HL-60/S4 treated with retinoic acid at 250 ng/mL for 4 days and 3 days (cell line): Measurements from ENCODE around the gene CPA2.
"Not testable (repeated sequence)": the region's sequence is repeated elsewhere in the genome, so short reads cannot be mapped to it uniquely, and the experiment has no call there.

Source experiments
- in situ Hi-C: fragments of 300-500 bp; cut with MboI; formaldehyde crosslinking; loops from 2 replicates; pipeline ENCODE4 v1.7.0; 2022; ENCODE audit warnings: low sequenced_read_pairs

The CPA2 gene

DNA sequence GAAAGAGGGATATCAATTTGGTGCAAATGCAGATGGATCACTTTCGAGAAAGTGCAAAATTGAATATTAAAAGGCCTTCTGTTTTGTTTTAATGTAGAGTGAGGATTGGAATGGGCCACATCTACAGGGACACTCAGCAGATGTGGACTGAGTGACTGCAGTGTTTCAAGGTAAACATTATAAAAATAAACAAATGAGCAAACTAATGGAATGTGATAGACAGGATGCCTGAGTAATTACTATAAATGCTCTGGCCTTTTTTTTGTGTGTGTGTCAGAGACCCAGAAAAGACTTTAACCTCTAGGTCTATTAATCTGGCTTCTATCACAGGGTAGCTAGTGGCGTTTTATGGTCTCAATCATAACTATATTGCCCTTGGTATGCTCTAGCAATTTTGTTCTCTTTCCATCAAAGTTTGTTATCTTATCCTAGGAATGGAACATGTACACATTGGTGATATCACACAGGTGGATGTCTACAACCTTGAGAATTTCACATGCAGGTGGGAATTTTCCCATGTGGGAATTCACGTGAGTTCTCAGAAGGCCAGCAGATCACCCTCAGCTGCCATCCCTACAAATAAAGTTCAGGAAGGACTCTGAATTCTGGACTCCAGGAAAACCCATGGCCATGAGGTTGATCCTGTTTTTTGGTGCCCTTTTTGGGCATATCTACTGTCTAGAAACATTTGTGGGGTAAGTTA is at the start of gene CPA2:
Gene CPA2, plus strand, starts transcription at position 606 of the 703 bp plus-strand sequence. Its CDS starts 19 bp downstream, at position 625.
- in situ Hi-C loops = no loop called here

DNA sequence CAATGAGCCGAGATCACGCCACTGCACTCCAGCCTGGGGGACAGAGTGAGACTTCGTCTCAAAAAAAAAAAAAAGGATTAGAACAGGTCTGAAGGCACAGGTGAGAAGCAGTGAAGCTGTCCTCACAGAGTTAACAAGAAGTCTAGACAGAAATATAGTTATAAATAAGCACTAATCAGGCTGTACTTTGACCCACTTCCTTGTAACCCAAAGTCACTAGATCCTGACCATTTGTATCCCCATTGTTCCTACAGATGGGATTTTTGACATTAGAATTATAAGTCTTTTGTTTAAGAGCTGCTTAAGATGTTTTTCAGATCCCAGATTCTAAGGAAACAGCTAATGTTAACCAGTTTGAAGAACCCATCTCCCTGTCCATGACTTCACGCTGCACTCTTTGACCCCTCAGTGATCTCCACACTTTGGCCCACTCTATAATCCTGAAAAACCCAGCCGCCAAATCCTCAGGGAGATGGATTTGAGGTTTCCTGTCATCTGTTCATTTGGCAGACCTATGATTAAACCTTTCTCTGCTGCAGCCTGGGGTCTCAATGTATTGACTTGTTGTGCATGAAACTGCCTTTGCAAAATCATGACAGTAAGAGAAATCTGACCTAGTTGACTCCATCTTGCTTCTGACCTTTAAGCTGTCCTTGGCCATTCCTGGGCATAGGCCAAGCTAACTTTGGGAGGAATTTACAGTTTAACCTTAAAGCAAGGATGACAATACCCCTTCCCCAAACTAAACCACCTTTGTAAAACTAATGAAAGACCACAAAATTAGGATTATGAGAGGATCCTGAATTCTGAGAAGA is 47.6 kb upstream of the CPA2 start:
- in situ Hi-C loops = no loop called here

DNA sequence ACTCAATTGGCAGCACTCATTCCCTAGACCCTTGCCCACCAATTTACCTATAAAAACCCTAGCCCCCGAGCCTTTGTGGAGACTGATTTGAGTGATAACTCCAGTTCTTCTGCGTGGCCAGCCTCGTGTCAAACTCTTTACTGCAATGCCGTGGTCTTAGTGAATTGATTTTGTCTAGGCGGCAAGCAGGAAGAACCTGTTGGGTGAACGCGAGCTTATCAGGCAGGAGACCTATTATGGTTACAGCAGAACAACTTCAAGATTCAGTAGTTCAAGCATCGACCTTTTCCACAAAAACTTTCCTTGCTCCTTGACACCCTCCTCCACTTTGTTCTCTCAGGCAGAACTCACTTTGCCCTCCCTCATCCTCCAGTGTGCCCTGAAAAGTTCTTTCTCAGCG is 46.8 kb upstream of the CPA2 start:
- in situ Hi-C loops = no loop called here

DNA sequence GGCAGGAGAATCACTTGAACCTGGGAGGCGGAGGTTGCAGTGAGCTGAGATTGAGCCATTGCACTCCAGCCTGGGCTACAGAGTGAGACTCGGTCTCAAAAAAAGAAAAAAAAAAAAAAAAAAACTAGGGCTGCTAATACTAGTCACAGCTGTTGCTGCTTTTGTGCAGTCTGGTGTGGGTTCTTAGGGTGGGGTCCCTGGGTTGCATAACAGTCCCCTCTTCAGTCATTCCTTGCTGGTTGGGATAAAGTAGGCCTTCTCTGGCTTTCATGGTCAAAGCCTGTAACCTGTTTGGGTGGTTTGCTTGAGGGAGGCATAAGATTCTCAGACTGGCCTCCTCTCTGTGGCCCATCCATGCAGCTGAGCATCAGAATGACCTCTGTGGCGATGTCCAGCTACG is 44.9 kb upstream of the CPA2 start:
- in situ Hi-C loops = no loop called here

DNA sequence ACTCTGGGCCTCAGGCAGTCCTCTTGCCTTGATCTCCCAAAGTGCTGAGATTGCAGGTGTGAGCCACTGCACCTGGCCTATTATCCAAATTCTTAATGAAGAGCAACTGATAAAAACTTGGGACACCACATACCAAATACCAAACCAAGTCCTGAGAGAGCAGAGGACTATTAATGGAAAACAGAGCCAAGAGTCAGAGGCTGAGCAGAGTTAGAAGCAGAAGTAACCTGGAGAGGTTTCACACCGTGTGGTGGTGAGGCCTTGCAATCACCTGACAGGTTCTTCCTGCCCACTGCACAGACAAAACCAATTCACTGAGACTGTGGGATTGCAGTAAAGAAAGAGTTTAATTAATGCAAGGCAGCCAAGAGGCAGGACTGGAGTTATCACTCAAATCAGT is 43.0 kb upstream of the CPA2 start:
- in situ Hi-C loops = no loop called here

DNA sequence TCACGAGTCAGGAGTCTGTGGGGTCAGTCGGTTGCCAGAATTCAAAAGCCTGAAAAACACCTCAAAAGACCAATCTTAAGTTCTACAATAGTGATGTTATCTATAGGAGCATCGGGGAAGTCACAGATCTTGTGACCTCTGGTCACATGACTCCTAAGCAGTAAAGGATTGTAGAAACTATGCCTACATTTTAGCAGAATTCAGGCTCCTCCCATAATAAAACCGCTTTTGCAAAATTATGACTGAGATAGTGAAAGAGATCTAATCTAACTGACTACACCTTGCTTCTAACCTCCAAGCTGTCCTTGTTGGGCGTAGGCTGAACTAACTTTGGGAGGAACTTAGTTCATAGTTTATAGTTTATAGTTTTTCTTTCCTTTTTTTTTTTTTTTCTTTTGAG is 42.5 kb upstream of the CPA2 start:
- in situ Hi-C loops = no loop called here

DNA sequence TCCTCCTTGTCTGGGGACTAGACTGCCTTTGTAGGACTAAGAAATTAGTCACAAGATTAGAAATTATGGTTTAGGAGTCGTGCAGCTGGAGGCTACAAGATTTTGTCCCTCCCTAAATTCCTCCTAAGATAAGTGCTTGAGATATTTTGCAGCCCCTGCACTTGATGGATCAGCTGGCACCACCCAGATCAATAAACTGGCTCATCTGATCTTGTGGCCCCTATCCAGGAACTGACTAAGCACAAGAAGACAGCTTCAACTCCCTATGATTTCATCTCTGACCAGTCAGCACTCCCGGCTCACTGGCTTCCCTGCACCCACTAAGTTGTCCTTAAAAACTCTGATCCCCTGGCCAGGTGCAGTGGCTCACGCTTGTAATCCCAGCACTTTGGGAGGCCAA is 41.7 kb upstream of the CPA2 start:
- in situ Hi-C loops = not testable (repeated sequence)

DNA sequence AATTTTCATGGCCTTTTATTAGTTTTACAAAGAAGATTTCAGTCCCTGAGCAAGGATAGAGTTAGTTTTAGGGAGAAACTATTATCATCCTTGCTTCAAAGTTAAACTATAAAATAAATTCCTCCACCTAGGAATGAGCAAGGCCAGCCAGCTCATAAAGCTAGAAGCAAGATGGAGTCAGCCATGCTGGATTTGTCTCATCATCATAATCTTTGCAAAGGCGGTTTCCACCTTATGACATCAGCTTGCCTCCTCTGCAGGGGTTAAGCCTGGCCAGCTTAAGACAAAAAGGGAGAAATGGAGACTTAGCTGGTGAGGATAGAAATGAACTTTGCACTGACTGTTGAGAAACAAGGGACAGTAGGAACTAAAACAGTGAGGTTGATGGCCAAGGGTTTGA is 40.3 kb upstream of the CPA2 start:
- in situ Hi-C loops = no loop called here

DNA sequence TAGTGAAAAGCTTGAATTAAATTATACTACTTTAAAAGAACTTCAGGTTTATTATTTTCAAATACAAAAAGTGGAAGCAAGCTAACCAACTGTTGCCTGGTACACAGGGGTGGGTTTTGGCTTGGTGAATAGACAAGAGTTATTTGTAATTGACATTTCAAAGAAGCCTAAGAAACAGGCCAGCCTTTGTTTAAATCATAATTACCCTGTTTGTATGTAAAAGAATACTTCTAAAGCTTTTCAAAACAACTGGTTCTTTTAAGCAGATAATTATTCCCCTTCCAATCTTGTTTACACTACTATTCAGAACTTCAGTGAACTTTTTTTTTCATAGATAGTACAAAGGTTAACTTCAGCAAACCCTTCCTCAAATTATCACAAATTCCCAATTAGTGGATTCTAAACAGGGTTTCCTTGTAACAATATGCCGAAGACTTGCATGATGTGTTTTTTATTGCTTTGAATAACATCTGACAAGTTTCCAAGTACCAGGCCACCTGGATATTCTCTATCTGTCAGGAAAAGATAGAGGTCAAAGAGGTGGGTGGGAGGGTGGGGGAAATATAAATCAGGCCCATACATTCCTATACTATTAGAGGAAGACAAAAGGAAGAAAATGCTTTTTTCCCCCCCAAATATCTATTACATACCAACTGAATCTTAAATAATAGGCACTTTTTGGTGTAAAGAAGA is 38.6 kb upstream of the CPA2 start:
- in situ Hi-C loops = no loop called here

DNA sequence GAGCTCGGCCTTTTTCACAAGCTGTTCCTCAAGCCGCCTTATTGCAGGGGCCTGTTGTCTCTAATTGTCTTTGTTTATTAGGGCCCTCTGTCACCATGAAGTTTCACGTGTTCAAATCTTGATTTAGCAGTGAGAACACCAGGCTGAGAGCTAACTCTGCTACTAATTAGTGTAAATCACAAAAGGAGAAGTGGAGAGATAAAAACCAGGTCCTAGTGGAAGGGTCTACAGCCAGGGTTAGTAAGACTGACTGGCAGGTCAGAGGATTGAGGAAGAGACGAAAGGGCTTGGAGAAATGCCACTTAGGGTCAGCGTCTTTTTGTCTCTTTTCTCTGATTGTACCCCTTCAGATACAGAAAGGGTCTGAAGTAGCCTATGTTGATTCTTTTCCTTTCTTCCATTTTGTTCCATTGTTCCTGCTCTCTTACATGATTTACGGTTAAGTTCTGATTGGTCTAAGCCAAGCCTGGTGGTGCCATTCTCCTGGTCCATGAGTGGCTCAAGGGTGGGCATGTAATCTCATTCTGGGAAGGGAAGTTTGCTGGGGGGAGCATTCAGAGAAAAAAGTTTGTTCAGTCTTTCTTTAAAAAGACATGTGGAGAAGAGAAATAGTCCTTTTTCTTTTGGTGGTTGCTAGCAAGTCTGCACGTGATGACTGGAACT is 37.7 kb upstream of the CPA2 start:
- in situ Hi-C loops = no loop called here

DNA sequence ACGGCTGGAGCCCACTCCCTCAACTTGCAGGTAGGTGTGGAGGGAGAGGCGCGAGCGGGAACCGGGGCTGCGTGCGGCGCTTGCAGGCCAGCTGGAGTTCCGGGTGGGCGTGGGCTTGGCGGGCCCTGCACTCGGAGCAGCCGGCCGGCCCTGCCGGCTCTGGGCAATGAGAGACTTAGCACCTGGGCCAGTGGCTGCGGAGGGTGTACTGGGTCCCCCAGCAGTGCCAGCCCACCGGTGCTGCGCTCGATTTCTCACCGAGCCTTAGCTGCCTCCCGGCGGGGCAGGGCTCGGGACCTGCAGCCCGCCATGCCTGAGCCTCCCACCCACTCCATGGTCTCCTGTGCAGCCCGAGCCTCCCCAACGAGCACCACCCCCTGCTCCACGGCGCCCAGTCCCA is 36.7 kb upstream of the CPA2 start:
- in situ Hi-C loops = not testable (repeated sequence)

DNA sequence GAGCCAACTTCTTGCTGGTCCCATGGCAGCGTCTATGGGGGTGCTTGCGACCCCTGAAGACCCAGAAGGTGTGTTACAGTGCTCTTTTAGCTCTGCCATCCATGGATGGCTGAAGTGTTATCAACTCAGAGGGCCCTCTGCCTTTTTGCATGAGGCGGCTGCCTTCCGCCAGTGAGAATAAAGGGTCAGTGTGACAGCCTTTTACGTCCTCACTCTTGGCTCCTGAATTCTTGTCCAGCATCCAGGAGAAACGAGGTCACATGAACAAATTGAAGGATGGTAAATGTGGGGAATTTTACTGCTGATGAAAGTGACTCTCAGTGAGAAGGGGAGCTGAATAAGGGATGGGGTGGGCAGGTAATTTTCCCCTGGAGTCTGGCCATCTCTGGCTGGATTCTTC is 34.9 kb upstream of the CPA2 start:
- in situ Hi-C loops = no loop called here

DNA sequence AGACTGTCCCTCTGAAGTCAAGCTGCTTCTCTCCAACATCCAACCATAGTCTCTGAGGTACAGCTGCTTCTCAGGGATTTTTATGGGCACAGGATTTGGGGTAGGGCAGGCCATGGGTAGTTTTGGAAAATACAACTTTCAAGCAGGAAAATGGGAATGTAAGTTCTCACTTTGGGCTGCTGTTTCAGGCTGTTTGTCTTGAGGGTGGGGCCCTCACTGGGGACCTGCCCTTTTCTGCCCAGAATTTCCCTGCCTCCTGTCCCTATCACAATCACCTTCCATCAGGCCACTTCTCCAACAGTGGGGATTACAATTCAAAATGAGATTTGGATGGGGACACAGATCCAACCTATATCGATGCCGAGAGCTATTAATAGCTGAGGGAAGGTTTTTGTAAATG is 34.5 kb upstream of the CPA2 start:
- in situ Hi-C loops = no loop called here

DNA sequence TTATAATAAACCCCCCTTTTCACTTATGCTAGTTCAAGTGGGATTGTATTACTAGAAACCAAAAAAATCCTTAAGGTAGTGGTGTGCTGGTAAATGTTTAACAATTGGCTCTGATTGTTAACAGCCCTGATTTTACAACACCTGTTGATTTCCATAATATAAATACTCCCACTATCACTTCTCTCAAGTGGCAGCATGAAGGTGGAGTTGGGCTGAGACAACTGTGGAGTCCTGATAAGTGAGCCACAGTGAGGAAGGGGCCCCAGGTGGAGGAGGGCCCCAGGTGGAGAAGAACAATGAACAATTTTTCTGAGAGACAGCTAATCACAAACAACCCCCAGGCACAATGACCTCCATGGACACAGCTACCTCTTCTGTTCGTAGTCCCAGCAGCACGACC is 32.6 kb upstream of the CPA2 start:
- in situ Hi-C loops = no loop called here

DNA sequence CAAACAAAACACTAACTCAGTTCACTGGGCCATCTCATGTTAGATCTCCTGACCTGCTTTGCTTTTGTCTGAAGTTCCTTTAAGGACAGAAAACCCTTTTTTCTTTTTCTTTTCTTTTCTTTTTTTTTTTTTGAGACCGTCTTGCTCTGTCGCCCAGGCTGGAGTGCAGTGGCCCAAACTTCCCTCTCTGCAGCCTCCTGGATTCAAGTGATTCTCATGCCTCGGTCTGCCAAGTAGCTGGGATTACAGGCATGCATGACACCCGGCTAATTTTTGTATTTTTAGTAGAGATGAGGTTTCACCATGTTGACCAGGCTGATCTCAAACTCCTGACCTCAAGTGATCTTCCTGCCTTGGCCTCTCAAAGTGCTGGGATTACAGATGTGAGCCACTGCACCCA is 30.3 kb upstream of the CPA2 start:
- in situ Hi-C loops = not testable (repeated sequence)

DNA sequence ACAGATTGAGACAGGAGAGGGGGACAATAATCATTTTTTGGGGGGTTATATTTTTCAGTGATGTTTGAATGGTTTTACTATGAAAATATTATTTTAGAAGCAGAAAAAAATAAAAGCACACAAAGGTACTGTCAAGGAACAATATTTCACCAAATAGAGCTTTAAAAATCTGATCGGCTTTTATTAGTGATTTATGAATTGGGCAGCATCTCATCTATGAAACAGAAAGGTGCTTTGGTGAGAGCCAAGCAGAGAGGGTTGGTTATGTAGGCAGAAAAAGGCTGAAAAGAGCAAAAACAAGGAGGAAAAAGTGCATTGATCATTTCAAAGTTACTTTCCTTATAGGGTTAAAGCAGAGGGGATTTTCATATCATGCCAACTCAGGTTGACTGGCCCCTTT is 26.4 kb upstream of the CPA2 start:
- in situ Hi-C loops = no loop called here

DNA sequence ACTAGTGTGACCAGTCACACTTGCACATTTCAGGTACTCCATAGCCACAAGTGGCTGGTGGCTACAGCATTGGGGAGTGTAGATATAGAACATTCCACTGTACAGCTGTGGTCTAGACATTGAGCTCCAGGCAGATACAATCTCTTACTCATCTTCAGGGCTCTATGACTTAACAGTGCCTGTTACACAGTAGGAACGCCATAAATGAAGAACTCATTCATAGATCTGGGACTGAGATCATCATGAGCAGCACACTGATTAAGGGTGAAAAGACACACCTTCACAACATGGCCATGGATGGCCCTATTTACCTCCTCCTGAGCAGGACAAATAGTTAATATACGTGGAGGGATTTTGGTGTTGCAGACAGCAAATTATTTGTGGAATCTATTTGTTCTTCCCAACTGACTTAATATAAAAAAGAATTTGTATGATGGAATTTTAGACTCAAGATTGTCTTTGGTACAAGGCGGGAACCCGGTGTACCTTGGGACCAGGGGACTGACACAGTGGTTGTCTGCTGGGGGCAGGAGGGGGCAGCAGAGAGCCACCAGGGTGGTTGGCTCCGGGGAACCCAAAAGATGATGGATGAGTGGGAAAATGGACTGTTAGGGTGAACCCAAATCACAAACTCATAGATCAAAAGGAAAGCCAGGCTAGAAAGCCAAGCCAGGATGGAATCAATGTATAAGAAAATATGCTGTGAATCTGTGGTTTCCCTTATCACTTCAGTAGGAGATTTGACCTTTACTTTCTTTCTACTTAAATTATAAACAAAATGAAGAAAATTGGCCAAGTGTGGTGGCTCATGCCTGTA is 24.3 kb upstream of the CPA2 start:
- in situ Hi-C loops = no loop called here

DNA sequence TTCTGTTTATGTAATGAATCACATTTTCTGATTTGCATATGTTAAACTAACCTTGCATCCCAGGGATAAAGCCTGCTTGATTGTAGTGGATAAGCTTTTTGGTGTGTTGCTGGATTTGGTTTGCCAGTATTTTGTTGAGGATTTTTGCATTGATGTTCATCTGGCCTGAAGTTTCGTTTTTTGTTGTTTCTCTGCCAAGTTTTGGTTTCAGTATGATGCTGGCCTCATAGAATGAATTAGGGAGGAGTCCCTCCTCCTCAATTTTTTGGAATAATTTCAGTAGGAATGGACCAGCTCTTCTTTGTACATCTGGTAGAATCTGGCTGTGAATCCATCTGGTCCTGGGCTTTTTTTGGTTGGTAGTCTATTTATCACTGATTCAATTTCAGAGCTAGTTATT is 23.2 kb upstream of the CPA2 start:
- in situ Hi-C loops = not testable (repeated sequence)

DNA sequence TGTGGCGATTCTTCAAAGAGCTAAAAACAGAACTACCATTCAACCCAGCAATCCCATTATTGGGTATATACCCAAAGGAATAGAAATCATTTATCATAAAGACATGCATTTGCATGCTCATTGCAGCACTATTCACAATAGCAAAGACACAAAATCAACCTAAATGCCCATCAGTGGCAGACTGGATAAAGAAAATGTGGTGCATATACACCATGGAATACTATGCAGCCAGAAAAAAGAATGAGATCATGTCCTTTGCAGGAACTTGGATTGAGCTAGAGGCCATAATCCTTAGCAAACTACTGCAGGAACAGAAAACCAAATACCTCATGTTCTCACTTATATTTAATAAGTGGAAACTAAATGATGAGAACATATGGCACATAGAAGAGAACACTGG is 20.2 kb upstream of the CPA2 start:
- in situ Hi-C loops = not testable (repeated sequence)

DNA sequence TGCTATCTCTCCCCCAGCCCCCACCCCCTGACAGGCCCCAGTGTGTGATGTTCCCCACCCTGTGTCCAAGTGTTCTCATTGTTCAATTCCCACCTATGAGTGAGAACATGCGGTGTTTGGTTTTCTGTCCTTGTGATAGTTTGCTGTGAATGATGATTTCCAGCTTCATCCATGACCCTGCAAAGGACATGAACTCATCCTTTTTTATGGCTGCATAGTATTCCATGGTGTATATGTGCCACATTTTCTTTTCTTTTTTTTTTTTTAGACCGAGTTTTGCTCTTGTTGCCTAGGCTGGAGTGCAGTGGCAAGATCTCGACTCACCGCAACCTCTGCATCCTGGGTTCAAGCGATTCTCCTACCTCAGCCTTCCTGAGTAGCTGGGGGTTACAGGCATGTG is 17.8 kb upstream of the CPA2 start:
- in situ Hi-C loops = not testable (repeated sequence)

DNA sequence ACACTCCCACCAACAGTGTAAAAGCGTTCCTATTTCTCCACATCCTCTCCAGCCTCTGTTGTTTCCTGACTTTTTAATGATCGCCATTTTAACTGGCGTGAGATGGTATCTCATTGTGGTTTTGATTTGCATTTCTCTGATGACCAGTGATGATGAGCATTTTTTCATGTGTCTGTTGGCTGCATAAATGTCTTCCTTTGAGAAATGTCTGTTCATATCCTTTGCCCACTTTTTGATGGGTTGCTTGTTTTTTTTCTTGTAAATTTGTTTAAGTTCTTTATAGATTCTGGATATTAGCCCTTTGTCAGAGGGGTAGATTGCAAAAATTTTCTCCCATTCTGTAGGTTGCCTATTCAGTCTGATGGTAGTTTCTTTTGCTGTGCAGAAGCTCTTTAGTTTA is 17.0 kb upstream of the CPA2 start:
- in situ Hi-C loops = not testable (repeated sequence)
